Activated T-cell treated with anti-CD3 and anti-CD28 coated beads, Interleukin-2, amount 50 U/mL, for 72 hours (primary cell): Measurements from ENCODE around the gene OTOP3. TPM values are rescaled to one million over a fixed set of nuclear protein-coding genes. Genes with fewer than 3 reads are reported as not detected.

Experiments used
- ATAC-seq, 2 donors: fragments of 150-1000 bp; cut with Tn5 transposase; replicated peaks in 1 of 2; 2 replicates each; pipeline ENCODE4 v1.10.0; 2021; ENCODE audit warnings: moderate library complexity in 2 of 2, mild to moderate bottlenecking in 1 of 2
- DNase-seq, 2 donors: peaks; one replicate each; pipeline ENCODE4 v3.0.0; 2021 to 2022; ENCODE audit warnings: mixed read lengths in 1 of 2
- H3K27ac Mint-ChIP-seq: one replicate; pipeline ENCODE4 v1.8.0; 2022; ENCODE audit warnings: mild to moderate bottlenecking, moderate library complexity, mixed read lengths
- H3K27me3 Mint-ChIP-seq: one replicate; pipeline ENCODE4 v1.8.0; 2022; ENCODE audit warnings: low read depth, mixed read lengths
- H3K36me3 Mint-ChIP-seq, 2 donors: one replicate each; pipeline ENCODE4 v1.8.0; 2022; ENCODE audit warnings: mixed read lengths in 2 of 2, mild to moderate bottlenecking in 1 of 2; ENCODE audit not compliant: insufficient read depth in 2 of 2
- H3K4me1 Mint-ChIP-seq: one replicate; pipeline ENCODE4 v1.8.0; 2022; ENCODE audit warnings: low read depth, mixed read lengths
- H3K4me3 Mint-ChIP-seq, 2 donors: one replicate each; pipeline ENCODE4 v1.8.0; 2022; ENCODE audit warnings: mild to moderate bottlenecking in 2 of 2, mixed read lengths in 2 of 2, moderate library complexity in 2 of 2
- H3K9me3 Mint-ChIP-seq, 2 donors: one replicate each; pipeline ENCODE4 v1.8.0; 2022; ENCODE audit warnings: mixed read lengths in 2 of 2
- total RNA-seq, 2 donors: library from RNA; stranded (reverse); gene quantifications; one replicate each; pipeline ENCODE4 v1.2.3, GENCODE V29; 2022

OTOP3 gene
- total RNA-seq, 2 donors from 2014 or later = not detected

- no peak for ATAC-seq
Measured at GRCh38 chr17:74921026-74921681, 14.5 kb upstream of the OTOP3 start.

GRCh38 chr17:74921769-74922168 is 13.9 kb upstream of the OTOP3 start:
- Mint-ChIP-seq H3K27me3 (peaks cover 40% of the 10 kb centered on the region), H3K4me1 (peaks cover 5% of the 10 kb centered on the region), H3K9me3 (no peaks in the 10 kb centered on the region), H3K36me3 (no peaks in the 10 kb centered on the region), H3K27ac (no peak overlapping the region), H3K4me3 (no peak overlapping the region)
- no peak for ATAC-seq
- DNase-seq = no peak

More at GRCh38 chr17:74921026-74921681, 14.5 kb upstream of the OTOP3 start:
- no peak overlapping the region for H3K27ac Mint-ChIP-seq
- peaks cover 5% of the 10 kb centered on the region for H3K4me1 Mint-ChIP-seq
- peaks cover 40% of the 10 kb centered on the region for H3K27me3 Mint-ChIP-seq
- no peak overlapping the region for H3K4me3 Mint-ChIP-seq
- H3K9me3 Mint-ChIP-seq = no peaks in the 10 kb centered on the region
- H3K36me3 Mint-ChIP-seq = no peaks in the 10 kb centered on the region
- DNase-seq = no peak

- Mint-ChIP-seq H3K9me3 (no peaks in the 10 kb centered on the region), H3K4me3 (no peak overlapping the region), H3K27ac (no peak overlapping the region), H3K36me3 (no peaks in the 10 kb centered on the region), H3K4me1 (peaks cover 5% of the 10 kb centered on the region), H3K27me3 (peaks cover 40% of the 10 kb centered on the region)
- DNase-seq = no peak
- ATAC-seq = no peak
Measured at GRCh38 chr17:74922172-74922571, 13.5 kb upstream of the OTOP3 start.

GRCh38 chr17:74922694-74923537 is 12.8 kb upstream of the OTOP3 start, which contains the start of gene USH1G:
Gene USH1G (minus strand): TSS chr17:74923255. CDS start chr17:74923073, 182 bp downstream.
- ATAC-seq = peak; percentile 52 to 66
- peaks cover 40% of the 10 kb centered on the region for H3K27me3 Mint-ChIP-seq
- H3K4me3 Mint-ChIP-seq = peak within 1 kb of the TSS; percentile 34 to 64
- H3K4me1 Mint-ChIP-seq = peaks cover 5% of the 10 kb centered on the region
- no peaks in the 10 kb centered on the region for H3K36me3 Mint-ChIP-seq
- DNase-seq = no peak
- H3K27ac Mint-ChIP-seq = no peak within 1 kb of the TSS
- H3K9me3 Mint-ChIP-seq = no peaks in the 10 kb centered on the region

- H3K9me3 Mint-ChIP-seq = no peaks in the 10 kb centered on the region
- DNase-seq (peak; percentile 81 to 88), ATAC-seq (peak; percentile 77 to 80)
- peak overlapping the region; percentile 34 to 64 for H3K4me3 Mint-ChIP-seq
- H3K27ac Mint-ChIP-seq = no peak overlapping the region
- H3K4me1 Mint-ChIP-seq = peaks cover 5% of the 10 kb centered on the region
- no peaks in the 10 kb centered on the region for H3K36me3 Mint-ChIP-seq
- H3K27me3 Mint-ChIP-seq = peaks cover 40% of the 10 kb centered on the region
Measured at GRCh38 chr17:74923538-74924249, 12.0 kb upstream of the OTOP3 start.

- peaks cover 5% of the 10 kb centered on the region for H3K4me1 Mint-ChIP-seq
- peak in 1 of 2 donors; percentile 20 for DNase-seq
- no peaks in the 10 kb centered on the region for H3K36me3 Mint-ChIP-seq
- no peak for ATAC-seq
- no peaks in the 10 kb centered on the region for H3K9me3 Mint-ChIP-seq
- peaks cover 43% of the 10 kb centered on the region for H3K27me3 Mint-ChIP-seq
- peak within 1 kb of the TSS; percentile 53 to 64 for H3K4me3 Mint-ChIP-seq
- H3K27ac Mint-ChIP-seq = no peak within 1 kb of the TSS
Measured at GRCh38 chr17:74924250-74924948, 11.3 kb upstream of the OTOP3 start, which contains the start of gene OTOP2. Gene OTOP2 (plus strand): TSS chr17:74924273. CDS start chr17:74924633, 360 bp downstream.

- Mint-ChIP-seq H3K9me3 (no peaks in the 10 kb centered on the region), H3K27ac (no peak overlapping the region), H3K27me3 (peaks cover 45% of the 10 kb centered on the region), H3K36me3 (no peaks in the 10 kb centered on the region), H3K4me3 (no peak overlapping the region), H3K4me1 (peaks cover 5% of the 10 kb centered on the region)
- DNase-seq (no peak), ATAC-seq (no peak)
Measured at GRCh38 chr17:74925242-74925641, 10.5 kb upstream of the OTOP3 start.

GRCh38 chr17:74928786-74929185 is 6.9 kb upstream of the OTOP3 start:
- peaks cover 66% of the 10 kb centered on the region for H3K27me3 Mint-ChIP-seq
- no peak overlapping the region for H3K4me3 Mint-ChIP-seq
- no peak overlapping the region for H3K27ac Mint-ChIP-seq
- no peaks in the 10 kb centered on the region for H3K9me3 Mint-ChIP-seq
- no peaks in the 10 kb centered on the region for H3K36me3 Mint-ChIP-seq
- DNase-seq (no peak), ATAC-seq (no peak)
- peaks cover 5% of the 10 kb centered on the region for H3K4me1 Mint-ChIP-seq

GRCh38 chr17:74930535-74931036 is 5.1 kb upstream of the OTOP3 start:
- H3K36me3 Mint-ChIP-seq = no peaks in the 10 kb centered on the region
- H3K27me3 Mint-ChIP-seq = peaks cover 65% of the 10 kb centered on the region
- no peaks in the 10 kb centered on the region for H3K4me1 Mint-ChIP-seq
- H3K9me3 Mint-ChIP-seq = no peaks in the 10 kb centered on the region
- no peak for ATAC-seq
- H3K4me3 Mint-ChIP-seq = no peak overlapping the region
- H3K27ac Mint-ChIP-seq = no peak overlapping the region
- DNase-seq = no peak

- no peak overlapping the region for H3K4me3 Mint-ChIP-seq
- no peaks in the 10 kb centered on the region for H3K9me3 Mint-ChIP-seq
- no peaks in the 10 kb centered on the region for H3K4me1 Mint-ChIP-seq
- peaks cover 77% of the 10 kb centered on the region for H3K27me3 Mint-ChIP-seq
- no peak for DNase-seq
- H3K36me3 Mint-ChIP-seq = no peaks in the 10 kb centered on the region
- ATAC-seq = no peak
- H3K27ac Mint-ChIP-seq = no peak overlapping the region
Measured at GRCh38 chr17:74935048-74935447, 650 bp upstream of the OTOP3 start.

GRCh38 chr17:74936470-74936799 is 737 bp downstream of the OTOP3 start:
- peaks cover 67% of the 10 kb centered on the region for H3K27me3 Mint-ChIP-seq
- no peak for DNase-seq
- no peak overlapping the region for H3K27ac Mint-ChIP-seq

More at GRCh38 chr17:74936470-74936799, 737 bp downstream of the OTOP3 start:
- no peaks in the 10 kb centered on the region for H3K9me3 Mint-ChIP-seq
- H3K4me1 Mint-ChIP-seq = no peaks in the 10 kb centered on the region
- H3K4me3 Mint-ChIP-seq = no peak overlapping the region
- H3K36me3 Mint-ChIP-seq = no peaks in the 10 kb centered on the region
- no peak for ATAC-seq
